Motor neuron (in vitro differentiated cells): ENCODE measurements around the gene CD14. TPM values are rescaled to one million over a fixed set of nuclear protein-coding genes. Genes with fewer than 3 reads are reported as not detected.
"Not testable (repeated sequence)": the region's sequence is repeated elsewhere in the genome, so short reads cannot be mapped to it uniquely, and the experiment has no call there.

Source experiments
- ATAC-seq, 8 experiments: fragments of 200-7000 bp; cut with Tn5 transposase; replicated peaks in 6 of 8; 2 replicates each; pipeline ENCODE4 v1.8.0; 2021; ENCODE audit warnings: mild to moderate bottlenecking in 8 of 8, moderate library complexity in 8 of 8
- H3K27ac ChIP-seq, 2 donors: fragments of 250-450 bp; sonication (Bioruptor Pico); 2 replicates each; pipeline ENCODE4 v1.9.0; 2021; ENCODE audit warnings: antibody characterized with exemption in 2 of 2, mild to moderate bottlenecking in 2 of 2, moderate library complexity in 1 of 2
- H3K4me1 ChIP-seq, 2 donors: fragments of 250-450 bp; sonication (Bioruptor Pico); replicated peaks in 1 of 2; 2 replicates each; pipeline ENCODE4 v1.6.1; 2021; ENCODE audit warnings: antibody characterized with exemption in 2 of 2, mild to moderate bottlenecking in 2 of 2, moderate library complexity in 1 of 2
- H3K4me3 ChIP-seq, 5 donors: fragments of 250-450 bp; sonication (Bioruptor Pico); 2 replicates each; pipeline ENCODE4 v1.9.0; 2021; ENCODE audit warnings: antibody characterized with exemption in 5 of 5, mild to moderate bottlenecking in 5 of 5, moderate library complexity in 4 of 5
- WGBS, 10 experiments: fragments of 450-650 bp; shearing (Covaris generic); methylation state at CpG; one replicate each; pipeline ENCODE4 v1.0.0; 2022; 5-methylcytosine and 5-hydroxymethylcytosine counted together
- in situ Hi-C, 9 experiments: fragments of 400-800 bp; cut with MboI; loops; one replicate each; pipeline ENCODE4 v1.15.0; 2021; ENCODE audit warnings: low sequenced_read_pairs in 9 of 9, low pct_unique_long_range_greater_than_20kb in 2 of 9; ENCODE audit not compliant: unreplicated experiment in 9 of 9
- total RNA-seq, 8 experiments: library from RNA; unstranded; fragments of 300-600 nt; gene quantifications; 2 replicates each; pipeline versions ENCODE4 v1.2.3 to v1.2.4, GENCODE V29; 2022

CD14 gene
- total RNA-seq, 8 experiments from 2014 or later = 0.11 to 13.4 (median 1.4) TPM

DNA sequence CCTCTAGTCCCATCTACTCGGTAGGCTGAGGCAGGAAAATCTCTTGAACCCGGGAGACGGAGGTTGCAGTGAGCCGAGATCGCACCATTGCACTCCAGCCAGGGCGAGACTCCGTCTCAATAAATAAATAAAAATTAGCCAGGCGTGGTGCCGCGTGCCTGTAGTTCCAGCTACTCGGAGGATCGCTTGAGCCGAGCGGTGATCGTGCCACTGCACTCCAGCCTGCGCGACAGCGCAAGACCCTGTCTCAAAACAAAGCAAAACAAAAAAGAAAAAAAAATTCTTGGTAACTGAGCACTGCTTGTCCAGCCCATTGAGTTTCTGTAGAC lies 31.0 kb upstream of the CD14 start:
- 0 to 59% (median 36%) methylated on average over 1 to 18 of the region's 18 CpGs; no CpG with 5 or more reads in 3 of the 10 experiments for WGBS, 10 experiments
- Histone ChIP-seq H3K27ac (peak overlapping the region; percentile 85), H3K4me1 (peaks cover 14 to 15% of the 10 kb centered on the region in 2 donors), H3K4me3 (peak overlapping the region; percentile 72 to 84 (median 75))
- ATAC-seq = peak in 2 of 8 experiments; percentile 11 to 13
- in situ Hi-C loops = loop anchor here in 2 of 9 experiments (25.0 kb wide), 1 partner anchor 102 kb away; the partner anchor contains the start of genes APBB3 (in 2 of the 2), SLC35A4 (in 2 of the 2) and SRA1 (in 2 of the 2)

DNA sequence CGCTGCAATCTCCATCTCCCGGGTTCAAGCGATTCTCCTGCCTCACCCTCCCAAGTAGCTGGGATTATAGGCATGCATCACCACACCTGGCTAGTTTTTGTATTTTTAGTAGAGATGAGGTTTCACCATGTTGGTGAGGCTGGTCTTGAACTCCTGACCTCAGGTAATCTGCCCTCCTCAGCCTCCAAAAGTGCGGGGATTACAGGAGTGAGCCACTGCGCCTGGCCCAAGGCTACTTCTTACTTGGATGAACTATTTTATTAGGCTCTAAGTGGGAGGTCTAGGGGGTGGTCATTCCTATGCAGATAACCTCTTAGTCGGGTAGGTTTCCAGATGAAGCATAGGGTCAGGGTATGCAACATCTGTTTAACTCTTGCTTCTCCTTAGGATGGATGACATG lies 27.4 kb upstream of the CD14 start:
- WGBS, 10 experiments = 17 to 100% (median 69%) methylated on average over 1 to 6 of the region's 6 CpGs
- in situ Hi-C loops = loop anchor here in 2 of 9 experiments (25.0 kb wide), 1 partner anchor 98 kb away; the partner anchor contains the start of genes APBB3 (in 2 of the 2), SLC35A4 (in 2 of the 2) and SRA1 (in 2 of the 2)
- not testable (repeated sequence) for H3K4me3 ChIP-seq, ATAC-seq, H3K27ac ChIP-seq, H3K4me1 ChIP-seq

DNA sequence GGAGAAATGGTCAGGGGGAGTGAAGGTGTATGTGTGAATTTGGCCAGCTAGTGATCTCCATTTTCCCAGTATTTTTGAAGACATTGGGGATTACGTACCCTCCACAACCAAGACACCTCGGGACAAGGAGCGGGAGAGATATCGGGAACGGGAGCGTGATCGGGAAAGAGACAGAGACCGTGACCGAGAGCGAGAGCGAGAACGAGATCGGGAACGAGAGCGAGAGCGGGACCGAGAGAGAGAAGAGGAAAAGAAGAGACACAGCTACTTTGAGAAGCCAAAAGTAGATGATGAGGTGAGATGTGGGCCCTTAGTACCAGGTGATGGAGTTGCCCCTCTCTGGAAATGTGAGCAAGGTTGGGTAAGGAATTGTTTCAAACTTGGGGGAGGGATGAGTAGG lies 25.9 kb upstream of the CD14 start:
- in situ Hi-C loops = loop anchor here in 2 of 9 experiments (25.0 kb wide), 1 partner anchor 97 kb away; the partner anchor contains the start of genes APBB3 (in 2 of the 2), SLC35A4 (in 2 of the 2) and SRA1 (in 2 of the 2)
- Histone ChIP-seq H3K4me3 (no peak overlapping the region), H3K4me1 (peaks cover 3% of the 10 kb centered on the region in 2 donors), H3K27ac (no peak overlapping the region)
- WGBS, 10 experiments = 94 to 100% (median 96%) methylated on average over 4 to 16 of the region's 17 CpGs; no CpG with 5 or more reads in 2 of the 10 experiments
- ATAC-seq = no peak

DNA sequence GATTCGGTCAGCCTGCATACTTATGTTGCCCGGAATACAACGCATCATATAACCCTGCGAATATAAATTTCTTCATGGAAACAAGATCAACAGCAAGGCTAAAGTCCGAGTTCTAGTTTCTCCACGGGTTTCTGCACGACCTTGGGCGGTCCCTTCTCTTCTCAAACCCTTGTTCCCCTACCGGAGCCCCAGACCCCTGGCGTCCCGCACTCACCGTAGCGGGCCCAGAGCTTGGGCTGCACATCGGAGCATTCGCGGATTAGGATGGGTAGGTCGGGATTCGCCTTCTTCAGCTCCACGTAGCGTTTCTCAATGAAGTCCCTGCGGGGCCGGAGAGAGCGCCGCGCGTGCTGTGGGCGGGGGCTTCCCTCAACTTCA lies 14.1 kb upstream of the CD14 start:
- peak overlapping the region; percentile 20 to 56 for H3K27ac ChIP-seq
- in situ Hi-C loops = loop anchor here in 1 of 9 experiments (25.0 kb wide), 1 partner anchor 260 kb away; no protein-coding TSS in a partner anchor
- H3K4me3 ChIP-seq = peak overlapping the region; percentile 55 to 89 (median 78)
- peak; percentile 10 to 20 (median 16) for ATAC-seq
- peaks cover 7 to 14% of the 10 kb centered on the region in 2 donors for H3K4me1 ChIP-seq
- 0 to 20% (median 0%) methylated on average over 1 to 18 of the region's 27 CpGs; no CpG with 5 or more reads in 1 of the 10 experiments for WGBS, 10 experiments

DNA sequence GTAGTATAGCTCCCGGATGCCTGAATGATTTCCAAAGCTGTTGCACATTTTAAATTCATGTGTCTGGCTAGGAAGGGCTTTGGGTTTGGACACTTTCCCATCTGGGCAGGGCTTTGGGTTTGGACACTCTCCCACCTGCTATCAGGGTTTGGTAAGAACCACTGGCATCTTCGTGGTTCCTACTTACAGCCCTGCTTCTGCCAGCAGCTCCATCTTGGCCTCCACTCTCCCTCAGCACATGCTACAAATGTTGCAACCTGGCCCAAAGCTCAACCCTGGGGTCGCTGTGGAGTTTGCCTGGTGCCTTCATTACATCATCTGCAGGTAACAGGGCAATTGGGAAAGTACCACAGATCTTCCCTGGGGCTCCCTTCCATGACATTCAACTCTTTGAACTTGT lies 9.7 kb upstream of the CD14 start:
- H3K4me1 ChIP-seq = peaks cover 16% of the 10 kb centered on the region in 2 donors
- ATAC-seq = no peak
- H3K4me3 ChIP-seq = no peak overlapping the region
- 15 to 100% (median 86%) methylated on average over 1 to 3 of the region's 3 CpGs; no CpG with 5 or more reads in 1 of the 10 experiments for WGBS, 10 experiments
- in situ Hi-C loops = loop anchor here in 1 of 9 experiments (25.0 kb wide), 1 partner anchor 255 kb away; no protein-coding TSS in a partner anchor
- H3K27ac ChIP-seq = no peak overlapping the region

DNA sequence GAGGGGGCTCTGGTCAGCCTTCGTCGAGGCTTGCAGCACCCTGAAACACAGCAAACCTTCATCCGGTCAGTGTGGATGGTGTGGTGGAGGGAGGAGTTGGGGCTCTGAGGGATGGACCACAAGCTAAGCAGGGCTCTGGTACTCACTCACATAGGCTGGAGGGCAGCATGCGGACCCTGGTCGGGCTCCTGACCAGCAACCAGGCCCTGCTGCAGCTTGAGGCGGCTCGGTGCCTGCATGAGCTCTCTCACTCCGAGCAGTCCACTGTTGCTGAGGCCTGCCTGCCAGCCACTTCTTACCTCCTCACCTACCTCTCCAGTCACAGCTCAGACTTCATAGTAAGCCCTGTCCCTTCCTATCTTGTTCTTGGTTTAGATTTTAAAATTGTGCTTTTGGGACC lies 8.7 kb upstream of the CD14 start:
- Histone ChIP-seq H3K4me1 (peaks cover 15% of the 10 kb centered on the region in 2 donors), H3K27ac (no peak overlapping the region), H3K4me3 (no peak overlapping the region)
- WGBS, 10 experiments = 54 to 100% (median 90%) methylated on average over 2 to 5 of the region's 8 CpGs; no CpG with 5 or more reads in 5 of the 10 experiments
- in situ Hi-C loops = loop anchor here in 1 of 9 experiments (25.0 kb wide), 1 partner anchor 254 kb away; no protein-coding TSS in a partner anchor
- ATAC-seq = no peak

DNA sequence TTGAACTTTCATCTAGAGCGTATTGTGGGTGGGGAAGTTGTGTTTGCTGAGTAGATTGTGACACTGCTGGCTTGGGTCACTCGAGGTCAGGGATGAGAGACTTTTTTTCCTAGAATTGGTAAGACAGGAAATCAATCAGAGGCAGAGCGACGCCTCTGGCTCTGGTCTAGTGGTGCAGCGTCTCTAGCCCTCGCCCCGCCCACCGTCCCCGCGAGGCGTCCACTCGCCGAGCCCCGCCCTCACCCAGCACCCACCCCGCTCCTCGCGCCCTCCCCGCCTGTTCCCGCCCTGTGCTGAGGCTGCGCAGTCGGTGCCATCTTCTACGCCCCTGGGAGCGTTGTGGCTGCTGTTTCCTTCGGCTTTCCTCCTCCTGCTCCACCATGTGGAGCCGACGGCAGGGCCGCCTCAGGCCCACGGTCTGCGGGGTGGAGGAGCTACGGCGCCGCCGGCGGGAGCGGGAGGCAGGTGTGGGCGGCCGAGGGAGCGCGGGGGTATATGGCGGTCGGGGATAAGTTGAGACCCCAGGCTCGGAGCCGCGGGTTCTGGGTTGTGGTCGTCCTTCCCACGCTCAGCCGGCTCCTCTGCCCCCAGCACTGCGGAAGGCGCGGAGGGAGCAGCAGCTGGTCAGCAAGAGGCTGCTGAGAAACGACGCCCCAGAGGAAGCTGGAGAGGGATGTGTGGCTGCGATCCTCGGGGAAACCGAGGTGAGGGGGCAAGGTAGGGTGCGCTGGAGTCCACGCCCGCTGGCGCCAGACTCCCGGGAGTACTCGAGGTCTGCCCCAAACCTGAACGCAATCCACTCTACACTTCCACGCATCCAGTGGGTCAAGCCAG lies 6.4 kb upstream of the CD14 start, which contains the start of gene TMCO6:
Gene TMCO6 (plus strand): TSS at position 304 of the 834 bp plus-strand sequence. CDS start 77 bp downstream, at position 381.
- H3K4me1 ChIP-seq = peaks cover 8 to 10% of the 10 kb centered on the region in 2 donors
- WGBS, 10 experiments = 0 to 10% (median 0%) methylated on average over 2 to 10 of the region's 63 CpGs; no CpG with 5 or more reads in 4 of the 10 experiments
- peak; percentile 87 to 98 (median 96) for ATAC-seq
- peak within 1 kb of the TSS; percentile 42 to 75 (median 54) for H3K4me3 ChIP-seq
- in situ Hi-C loops = loop anchor here in 1 of 9 experiments (10.0 to 25.0 kb wide), 2 partner anchors 65 to 252 kb away; no protein-coding TSS in a partner anchor
- H3K27ac ChIP-seq = peak within 1 kb of the TSS; percentile 59 to 75

DNA sequence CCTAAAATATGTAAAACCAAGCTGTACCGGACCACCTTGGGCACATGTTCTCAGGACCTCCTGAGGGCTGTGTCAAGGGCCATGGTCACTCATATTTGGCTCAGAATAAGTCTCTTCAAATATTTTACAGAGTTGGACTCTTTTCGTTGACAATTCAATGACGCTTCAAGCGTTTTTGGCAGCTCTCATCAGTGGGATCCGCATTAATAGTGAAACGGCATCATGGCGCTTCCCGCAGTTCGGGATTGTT lies 5.8 kb upstream of the CD14 start:
- H3K4me1 ChIP-seq, H3K27ac ChIP-seq: not testable (repeated sequence)
- peak in 1 of 8 experiments; percentile 1 for ATAC-seq
- 32 to 96% (median 55%) methylated on average over 4 to 6 of the region's 9 CpGs; no CpG with 5 or more reads in 4 of the 10 experiments for WGBS, 10 experiments
- in situ Hi-C loops = loop anchor here in 1 of 9 experiments (10.0 to 25.0 kb wide), 2 partner anchors 64 to 252 kb away; no protein-coding TSS in a partner anchor
- H3K4me3 ChIP-seq = peak overlapping the region; percentile 42 to 75 (median 54)

DNA sequence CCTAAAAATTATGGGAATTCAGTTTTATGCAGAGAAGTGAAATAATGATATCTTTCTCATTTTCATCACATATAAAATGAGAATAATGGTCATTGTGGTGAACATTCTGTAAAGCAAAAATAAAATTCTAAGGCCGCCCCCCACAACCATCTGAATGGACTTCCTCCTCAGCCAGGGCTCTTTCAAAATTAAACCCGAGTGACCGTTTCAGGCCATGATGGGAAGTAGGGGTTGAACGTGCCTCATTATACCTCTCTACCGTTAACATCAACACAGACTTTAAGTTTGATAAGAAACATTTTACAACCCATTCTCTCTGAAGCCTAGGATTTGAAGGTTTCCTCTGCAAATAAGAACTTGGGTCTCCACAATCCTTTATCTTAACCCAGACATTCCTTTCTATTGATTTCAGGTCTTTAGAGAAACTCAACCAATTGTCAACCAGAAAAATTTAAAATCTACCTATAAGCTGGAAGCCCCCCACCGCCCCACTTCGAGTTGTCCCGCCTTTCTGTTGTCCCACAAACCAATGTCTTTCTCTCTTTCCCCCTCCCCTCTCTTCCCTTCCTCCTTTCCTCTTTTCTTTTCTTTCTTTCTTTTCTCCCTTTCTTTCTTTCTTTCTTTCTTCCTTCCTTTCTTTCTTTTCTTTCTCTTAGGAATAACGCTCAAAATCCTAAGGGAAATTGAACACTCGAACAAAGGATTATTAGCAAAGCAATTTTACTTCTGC lies 4.6 kb upstream of the CD14 start:
- Histone ChIP-seq H3K27ac (no peak overlapping the region), H3K4me3 (no peak overlapping the region), H3K4me1 (peaks cover 8 to 10% of the 10 kb centered on the region in 2 donors)
- in situ Hi-C loops = loop anchor here in 1 of 9 experiments (10.0 to 25.0 kb wide), 2 partner anchors 63 to 250 kb away; no protein-coding TSS in a partner anchor
- 60 to 93% (median 85%) methylated on average over 2 to 10 of the region's 10 CpGs; no CpG with 5 or more reads in 2 of the 10 experiments for WGBS, 10 experiments
- ATAC-seq = no peak

DNA sequence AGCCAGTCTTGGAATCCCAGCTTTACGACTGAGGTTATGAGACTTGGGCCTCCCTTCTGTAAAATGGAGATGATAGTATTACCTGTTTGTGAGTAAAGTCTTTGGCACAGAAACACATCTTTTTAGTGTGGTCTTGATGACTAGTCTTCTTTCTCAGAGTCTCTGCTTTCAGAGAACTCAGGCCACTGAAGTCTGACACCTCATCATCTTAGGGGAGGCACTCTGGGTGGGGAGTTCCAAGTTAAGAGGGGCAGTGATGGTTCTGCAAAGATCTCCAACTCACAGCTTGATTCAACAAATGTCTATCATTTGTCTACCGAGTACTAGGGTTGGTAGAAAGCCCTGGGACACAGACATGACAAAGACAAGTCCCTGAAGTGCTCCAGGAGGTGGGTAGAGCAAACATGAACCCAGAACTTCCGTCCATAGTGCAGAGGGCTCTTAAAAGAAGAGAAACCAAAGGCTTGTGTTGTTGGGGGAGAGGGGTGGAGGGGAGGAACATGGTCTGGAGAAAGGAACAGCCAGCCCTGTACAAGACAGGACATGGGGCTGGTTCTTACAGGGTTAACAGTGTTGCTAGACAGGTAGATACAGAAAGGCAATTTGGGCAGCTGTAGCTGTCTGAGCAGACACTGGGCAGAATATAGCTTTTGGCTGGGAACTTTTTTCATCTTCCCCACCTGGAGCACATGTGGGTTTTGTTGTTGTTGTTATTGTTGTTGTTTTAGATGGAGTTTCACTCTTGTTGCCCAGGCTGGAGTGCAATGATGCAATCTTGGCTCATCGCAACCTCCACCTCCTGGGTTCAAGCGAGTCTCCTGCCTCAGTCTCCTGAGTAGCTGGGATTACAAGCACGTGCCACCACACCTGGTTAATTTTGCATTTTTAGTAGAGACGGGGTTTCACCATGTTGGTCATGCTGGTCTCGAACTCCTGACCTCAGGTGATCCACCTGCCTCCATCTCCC lies 2.6 kb upstream of the CD14 start:
- no peak for ATAC-seq
- in situ Hi-C loops = loop anchor here in 1 of 9 experiments (10.0 to 25.0 kb wide), 2 partner anchors 61 to 248 kb away; no protein-coding TSS in a partner anchor

DNA sequence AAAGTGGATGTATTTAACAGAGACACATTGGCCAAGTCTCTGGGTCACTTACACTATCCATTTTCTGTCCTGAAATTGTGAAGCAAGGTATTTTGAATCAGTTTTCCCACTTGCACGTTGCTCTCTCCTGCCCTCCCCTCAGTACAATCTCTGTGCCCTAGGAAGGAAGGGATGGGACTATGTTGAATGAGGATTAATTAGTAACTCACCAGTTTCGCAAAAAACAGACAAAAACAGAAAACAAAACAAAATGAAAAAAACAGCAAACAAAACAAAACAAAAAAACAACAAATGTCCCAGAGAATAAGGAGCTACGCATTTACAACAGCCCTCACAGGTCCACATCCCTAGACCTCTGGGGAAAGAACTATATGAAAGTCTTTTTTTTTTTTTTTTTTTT lies 1.1 kb upstream of the CD14 start:
- Histone ChIP-seq H3K27ac (no peak overlapping the region), H3K4me1 (peaks cover 0 to 3% of the 10 kb centered on the region in 2 donors), H3K4me3 (no peak overlapping the region)
- in situ Hi-C loops = loop anchor here in 1 of 9 experiments (10.0 to 25.0 kb wide), 2 partner anchors 59 to 247 kb away; no protein-coding TSS in a partner anchor
- WGBS, 10 experiments = 47 to 100% (median 60%) methylated on average over 1 to 3 of the region's 3 CpGs
- no peak for ATAC-seq

More for the DNA sequence above, 2.6 kb upstream of the CD14 start:
- 80 to 100% (median 90%) methylated on average over 1 to 3 of the region's 8 CpGs; no CpG with 5 or more reads in 1 of the 10 experiments for WGBS, 10 experiments
- Histone ChIP-seq H3K4me1 (peaks cover 7 to 10% of the 10 kb centered on the region in 2 donors), H3K4me3 (no peak overlapping the region), H3K27ac (no peak overlapping the region)
